GM12892 (cell line): Measurements from ENCODE around the gene SYNE1.
"Not testable (repeated sequence)": the region's sequence is repeated elsewhere in the genome, so short reads cannot be mapped to it uniquely, and the experiment has no call there.

Experiments used
- DNase-seq: peaks from one replicate; pipeline ENCODE4 v3.0.0; 2011; ENCODE audit not compliant: insufficient read length
- FAIRE-seq: peaks from 2 replicates; lab custom pipeline; 2011; peaks lifted over from hg19 to GRCh38; lab: Jason Lieb, UNC
- POLR2A ChIP-seq: IDR thresholded peaks from 2 replicates; pipeline ENCODE4 v1.6.1; 2011; ENCODE audit warnings: low read depth, low read length, control low read depth
- POLR2AphosphoS5 ChIP-seq: IDR thresholded peaks from 2 replicates; pipeline ENCODE4 v1.6.1; 2011; ENCODE audit warnings: low read depth, low read length, control low read depth
- TAF1 ChIP-seq: IDR thresholded peaks from 2 replicates; pipeline ENCODE4 v1.6.1; 2011; ENCODE audit warnings: low read depth, mild to moderate bottlenecking, control low read depth, low read length, borderline replicate concordance

Gene SYNE1

DNA sequence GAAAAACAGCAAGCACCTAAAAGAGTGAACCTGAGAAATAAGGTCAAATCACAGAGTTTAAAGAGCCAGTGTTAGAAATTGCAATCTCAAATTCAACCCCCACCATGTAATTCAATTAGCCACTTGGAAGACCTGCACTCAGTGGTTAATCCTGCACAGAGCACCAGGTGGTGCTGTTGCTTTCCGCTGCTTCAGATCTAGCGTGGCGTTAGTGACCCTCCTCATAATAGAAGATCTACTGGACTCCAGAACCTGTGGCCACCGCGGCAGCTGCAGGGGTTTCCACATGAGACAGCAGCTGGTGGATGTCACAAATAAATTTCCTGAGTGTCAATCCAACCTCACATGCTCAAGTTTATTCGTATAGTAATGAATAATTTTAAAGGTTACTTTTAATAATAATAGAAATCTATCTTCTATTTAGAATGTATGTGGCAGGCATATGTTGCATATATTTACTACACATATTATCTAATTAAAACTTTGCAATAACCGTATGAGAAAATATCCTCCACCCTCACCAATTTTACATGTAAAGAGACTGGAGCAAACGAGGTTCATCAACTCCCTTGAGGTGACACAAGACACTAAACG is 84.4 kb downstream of the SYNE1 start:
- no peak for TF ChIP-seq TAF1
- no peak for TF ChIP-seq POLR2AphosphoS5
- TF ChIP-seq POLR2A: no peak
- DNase-seq: no peak
- no peak for FAIRE-seq

DNA sequence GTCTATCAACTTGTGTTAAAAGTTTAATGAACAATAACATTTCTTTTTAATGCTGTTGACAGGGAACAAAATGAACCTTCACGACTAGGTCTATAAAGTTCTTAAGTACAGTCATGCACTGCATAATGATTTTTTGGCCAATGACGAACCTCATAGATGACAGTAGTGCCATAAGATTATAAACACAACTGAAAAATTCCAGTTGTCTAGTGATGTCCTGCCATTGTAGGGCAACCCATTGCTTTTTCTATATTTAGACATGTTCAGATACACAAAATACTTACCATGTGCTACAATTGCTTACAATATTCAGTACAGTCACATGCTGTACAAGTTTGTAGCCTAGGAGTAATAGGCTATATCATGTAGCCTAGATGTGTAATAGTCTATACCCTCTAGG is 93.6 kb downstream of the SYNE1 start:
- no peak for DNase-seq
- TF ChIP-seq TAF1 (no peak), POLR2AphosphoS5 (no peak), POLR2A (no peak)
- FAIRE-seq: no peak

DNA sequence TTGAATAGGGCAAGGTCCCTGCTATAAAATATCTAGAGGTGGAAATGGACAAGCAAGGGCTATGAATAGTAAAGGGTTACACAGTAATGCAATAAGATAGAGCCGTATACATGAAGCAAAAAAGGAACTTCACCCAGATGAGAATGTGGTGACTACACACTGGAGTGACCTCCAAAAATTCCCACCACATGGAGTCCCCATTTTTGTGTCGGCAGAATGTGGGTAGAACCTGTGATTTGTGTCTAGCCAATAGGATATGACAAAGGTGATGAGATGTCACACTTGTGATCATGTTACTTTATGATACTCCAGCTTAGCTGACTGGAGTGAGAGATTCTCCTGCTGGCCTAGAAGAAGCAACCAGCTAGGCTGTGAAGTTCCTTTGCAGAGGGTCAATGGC is 96.8 kb downstream of the SYNE1 start:
- no peak for TF ChIP-seq TAF1
- TF ChIP-seq POLR2AphosphoS5: no peak
- TF ChIP-seq POLR2A: no peak
- DNase-seq (no peak), FAIRE-seq (no peak)

DNA sequence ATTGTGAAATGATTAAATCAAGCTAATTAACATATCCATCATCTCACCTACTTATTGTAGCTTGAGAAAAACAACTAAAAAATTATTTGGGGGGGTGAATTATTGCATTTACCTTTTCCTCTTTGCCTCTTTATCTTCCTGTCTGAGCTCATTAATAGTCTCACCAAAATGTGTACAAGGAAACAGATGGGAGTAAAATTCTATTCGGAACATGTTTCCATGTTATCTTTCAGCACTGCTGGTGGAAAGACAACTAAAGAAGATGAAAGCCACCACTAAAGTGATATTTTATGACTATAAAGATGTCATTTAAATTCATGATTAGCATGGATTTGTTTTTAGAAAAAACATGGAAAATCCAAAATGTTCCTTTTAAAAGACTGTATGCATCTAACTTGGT is 102.6 kb downstream of the SYNE1 start:
- TF ChIP-seq POLR2A (no peak), POLR2AphosphoS5 (no peak), TAF1 (no peak)
- FAIRE-seq: no peak
- DNase-seq: no peak

DNA sequence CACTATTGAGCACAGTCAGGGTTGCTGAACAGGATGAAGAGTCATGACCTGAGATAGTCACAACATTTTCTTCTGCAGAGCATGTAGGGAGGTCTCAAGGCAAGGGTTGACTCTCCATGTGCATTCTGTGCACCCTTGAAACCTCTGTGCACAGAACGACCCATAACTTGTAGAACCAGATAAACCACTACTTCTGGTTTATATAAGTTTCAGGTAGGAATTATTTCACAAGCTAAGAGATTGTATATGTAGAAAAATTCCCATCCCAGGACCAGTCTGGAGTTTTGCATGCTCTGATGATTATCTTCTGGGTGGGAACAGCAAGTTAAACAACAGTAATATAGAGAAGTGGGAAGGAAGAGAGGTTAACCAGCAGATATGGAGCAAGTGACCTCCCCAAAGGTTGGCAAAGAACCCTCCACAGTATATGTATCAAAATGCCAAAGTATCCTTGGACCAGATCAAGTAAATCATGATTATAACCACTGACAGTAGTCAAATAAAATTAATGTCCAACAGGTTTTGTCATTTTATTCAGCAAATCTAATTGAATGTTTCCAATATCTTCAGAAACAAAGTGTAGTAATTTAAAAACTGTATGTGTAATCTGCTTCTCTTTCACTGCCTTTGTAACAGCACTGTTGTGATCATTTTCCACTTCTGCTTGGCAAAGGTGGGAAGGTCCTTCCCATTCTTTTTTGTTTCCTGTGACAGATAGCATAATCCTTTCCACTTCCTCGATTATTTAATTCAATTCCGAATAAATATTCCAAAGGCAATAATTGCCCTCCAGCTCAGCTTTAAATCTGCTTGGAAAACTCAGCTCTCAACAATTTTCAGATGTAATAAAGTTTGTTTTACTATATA is 104.4 kb downstream of the SYNE1 start:
- TF ChIP-seq TAF1 (no peak), POLR2AphosphoS5 (no peak), POLR2A (no peak)
- no peak for FAIRE-seq

DNA sequence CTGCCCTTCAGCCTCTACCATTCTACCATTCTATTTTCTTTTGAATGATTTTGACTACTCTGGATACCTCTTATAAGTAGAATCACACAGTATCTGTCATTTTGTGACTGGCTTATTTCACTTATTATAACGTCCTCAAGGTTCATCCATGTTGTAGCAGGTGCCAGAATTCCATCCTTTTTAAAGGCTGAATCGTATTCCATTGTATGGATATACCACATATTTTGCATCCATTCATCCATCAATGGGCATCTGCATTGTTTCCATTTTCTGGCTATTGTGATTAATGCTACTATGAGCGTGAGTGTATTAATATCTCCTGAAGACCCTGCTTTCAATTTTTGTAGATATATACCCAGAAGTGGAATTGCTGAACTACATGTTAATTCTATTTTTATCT is 105.5 kb downstream of the SYNE1 start:
- DNase-seq: no peak
- FAIRE-seq: no peak
- TF ChIP-seq POLR2A: no peak
- no peak for TF ChIP-seq TAF1
- TF ChIP-seq POLR2AphosphoS5: no peak

More for the DNA sequence above, 104.4 kb downstream of the SYNE1 start:
- no peak for DNase-seq

DNA sequence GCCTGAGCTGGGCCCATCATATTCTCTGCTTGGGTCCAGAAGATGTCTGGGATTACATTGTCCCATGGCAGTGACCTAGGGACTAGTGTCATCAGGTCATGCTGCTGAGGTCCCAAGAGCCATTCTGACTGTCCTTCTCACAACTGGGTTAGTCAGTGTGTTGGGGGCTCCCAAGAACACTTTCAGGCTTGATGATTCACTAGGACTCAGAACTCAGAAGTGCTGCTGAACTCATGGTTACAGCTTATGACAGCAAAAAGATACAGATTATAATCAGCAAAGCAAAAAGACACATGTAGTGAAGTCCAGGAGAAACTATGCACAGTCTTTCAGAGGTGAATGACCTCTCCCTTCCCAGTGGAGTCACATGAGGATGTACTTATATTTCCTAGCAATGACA is 107.8 kb downstream of the SYNE1 start:
- DNase-seq (no peak), FAIRE-seq (no peak)
- no peak for TF ChIP-seq POLR2A
- no peak for TF ChIP-seq POLR2AphosphoS5
- TF ChIP-seq TAF1: no peak

DNA sequence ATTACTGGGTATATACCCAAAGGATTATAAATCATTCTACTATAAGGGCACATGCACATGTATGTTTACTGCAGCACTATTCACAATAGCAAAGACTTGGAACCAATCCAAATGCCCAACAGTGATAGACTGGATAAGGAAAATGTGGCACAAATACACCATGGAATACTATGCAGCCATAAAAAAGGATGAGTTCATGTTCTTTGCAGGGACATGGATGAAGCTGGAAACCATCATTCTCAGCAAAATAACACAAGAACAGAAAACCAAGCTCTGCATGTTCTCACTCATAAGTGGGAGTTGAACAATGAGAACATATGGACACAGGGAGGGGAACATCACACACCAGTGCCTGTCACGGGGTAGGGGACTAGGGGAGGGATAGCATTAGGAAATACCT is 123.0 kb downstream of the SYNE1 start:
- FAIRE-seq: not testable (repeated sequence)

DNA sequence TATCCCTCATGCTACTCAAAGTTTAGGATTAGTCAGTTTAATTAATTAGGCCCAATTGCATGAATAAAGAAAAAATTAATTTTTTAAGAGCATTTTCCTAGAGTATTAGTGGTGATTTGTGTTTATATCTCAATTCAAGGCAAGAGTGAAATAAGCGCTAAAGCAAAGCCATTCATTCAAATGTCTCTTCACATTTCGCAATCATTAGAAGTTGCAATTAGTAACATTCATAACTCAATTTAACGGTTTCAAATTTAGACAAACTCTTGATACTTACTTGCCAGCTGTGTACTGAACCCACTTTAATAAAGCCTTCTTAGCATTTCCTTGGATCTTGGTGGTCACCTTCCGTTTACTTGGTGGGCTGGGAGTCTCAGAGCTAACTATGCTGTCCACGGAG is 127.2 kb downstream of the SYNE1 start:
- no peak for DNase-seq
- no peak for TF ChIP-seq POLR2AphosphoS5
- no peak for TF ChIP-seq TAF1
- TF ChIP-seq POLR2A: no peak
- FAIRE-seq: no peak

More for the DNA sequence above, 123.0 kb downstream of the SYNE1 start:
- DNase-seq: not testable (repeated sequence)

DNA sequence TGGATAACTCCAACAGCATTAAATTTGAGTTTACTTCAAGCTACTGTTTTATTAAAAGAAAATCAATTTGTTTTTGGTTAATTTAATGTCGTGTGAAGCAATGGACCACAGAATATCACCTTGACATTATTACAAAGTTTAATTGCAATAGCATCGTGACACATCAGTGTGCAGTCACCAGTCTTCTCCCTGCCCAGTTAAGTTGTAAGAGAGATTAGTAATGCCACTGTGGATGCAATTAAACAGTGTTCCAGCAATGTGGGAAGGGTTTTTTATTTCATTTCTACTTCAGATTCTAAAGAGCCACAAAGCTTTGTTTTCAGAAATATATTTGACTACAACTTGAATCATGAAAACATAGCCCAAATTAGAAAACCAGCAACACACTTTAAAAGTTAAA is 128.7 kb downstream of the SYNE1 start:
- TF ChIP-seq POLR2A: no peak
- TF ChIP-seq TAF1: no peak
- TF ChIP-seq POLR2AphosphoS5: no peak
- no peak for FAIRE-seq
- DNase-seq: no peak

DNA sequence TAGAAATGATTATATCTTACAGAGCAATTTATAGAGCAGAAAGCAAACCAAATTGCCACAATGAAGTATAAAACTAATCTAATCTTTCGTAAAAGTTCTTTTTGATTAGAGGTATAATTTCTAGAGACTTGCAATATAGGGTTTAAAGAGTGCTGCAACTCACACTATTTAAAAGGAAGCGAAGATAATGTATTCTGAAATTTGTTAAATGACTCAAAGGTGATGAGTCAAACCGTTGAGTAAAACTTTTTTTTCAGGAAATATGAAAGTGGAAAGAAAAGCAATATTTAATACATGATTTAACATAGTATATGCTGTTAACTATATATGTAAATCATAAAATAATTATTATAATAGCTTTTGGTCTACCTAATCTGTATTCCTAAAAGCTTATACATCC is 133.6 kb downstream of the SYNE1 start:
- TF ChIP-seq POLR2AphosphoS5: no peak
- TF ChIP-seq TAF1: no peak
- TF ChIP-seq POLR2A: no peak
- DNase-seq (no peak), FAIRE-seq (no peak)

DNA sequence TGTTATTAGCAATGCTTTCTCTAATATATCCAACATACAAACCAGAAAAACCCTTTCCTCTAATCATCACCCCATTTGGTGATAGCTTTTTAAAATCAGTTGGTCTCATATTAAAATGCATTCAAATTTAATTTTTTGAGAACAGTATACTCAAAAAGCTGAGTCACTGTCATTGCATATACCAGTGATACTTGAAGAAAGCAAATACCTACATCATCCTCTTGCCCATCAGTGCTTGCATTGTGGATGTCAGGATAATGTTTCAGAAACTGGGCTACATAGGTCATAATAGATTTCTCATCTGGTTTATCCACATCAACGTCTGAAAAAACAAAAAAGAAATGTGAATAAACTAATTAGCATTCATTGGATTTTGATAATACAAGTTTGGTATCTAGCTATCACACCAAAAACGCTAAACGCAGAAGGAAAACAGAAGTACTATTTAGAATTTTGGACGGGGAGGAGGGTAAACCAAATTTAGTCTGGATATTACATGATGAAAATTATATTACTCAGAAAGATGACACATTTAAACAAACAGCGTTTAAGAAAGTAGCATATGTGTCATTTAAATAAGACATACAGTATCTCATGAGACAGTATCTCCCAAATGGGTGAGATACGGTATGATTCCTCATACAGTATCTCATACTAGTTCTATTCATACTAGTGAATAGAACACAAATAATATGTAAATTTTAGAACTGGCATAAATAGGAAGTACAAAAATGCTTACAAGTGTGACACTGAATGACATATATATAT is 134.6 kb downstream of the SYNE1 start:
- no peak for DNase-seq
- TF ChIP-seq POLR2A: no peak

DNA sequence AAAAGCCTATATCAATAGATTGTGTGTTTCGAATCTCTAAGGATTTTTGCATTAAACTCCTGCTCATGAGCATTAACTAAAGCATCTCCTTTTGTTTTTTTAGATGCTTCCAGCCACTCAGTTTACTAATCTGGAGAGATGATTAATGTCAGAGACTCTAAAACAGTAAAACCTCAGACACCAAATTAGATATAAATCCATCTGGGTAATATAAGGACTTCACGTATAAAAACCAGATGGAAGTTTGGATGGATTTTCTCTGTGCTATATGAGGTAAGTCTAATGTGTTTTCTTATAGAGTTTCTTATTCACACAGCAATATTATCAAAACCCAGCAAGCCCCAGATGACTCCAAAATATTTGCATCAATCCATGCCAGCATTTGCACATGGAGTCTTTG is 137.2 kb downstream of the SYNE1 start:
- no peak for FAIRE-seq
- no peak for DNase-seq
- TF ChIP-seq TAF1 (no peak), POLR2A (no peak), POLR2AphosphoS5 (no peak)

More for the DNA sequence above, 134.6 kb downstream of the SYNE1 start:
- no peak for FAIRE-seq
